HG02981 (cell line): ENCODE measurements around the gene FANCI.
A peak's percentile ranks its signal among the peaks of the same experiment; 100 is the strongest.
"Not testable (repeated sequence)": the region's sequence is repeated elsewhere in the genome, so short reads cannot be mapped to it uniquely, and the experiment has no call there.

Experiments
- ATAC-seq: cut with Tn5 transposase; IDR thresholded peaks from one replicate; pipeline ENCODE4 v1.9.1; 2021; ENCODE audit warnings: mild to moderate bottlenecking, moderate library complexity; ENCODE audit not compliant: unreplicated experiment

The FANCI gene

GRCh38 chr15:89221543-89221942 lies 22.2 kb upstream of the FANCI start, which contains the start of gene RLBP1:
Gene RLBP1 (minus strand): TSS chr15:89221579. CDS start chr15:89218975, 2,604 bp downstream.
- ATAC-seq: no peak

- no peak for ATAC-seq
These were observed 18.2 kb upstream of the FANCI start for GRCh38 chr15:89225588-89225987.

GRCh38 chr15:89226359-89227221 lies 17.2 kb upstream of the FANCI start:
- no peak for ATAC-seq

GRCh38 chr15:89227425-89227824 lies 16.4 kb upstream of the FANCI start:
- no peak for ATAC-seq

GRCh38 chr15:89230277-89230676 lies 13.5 kb upstream of the FANCI start:
- ATAC-seq: no peak

- ATAC-seq: no peak
These were observed 11.9 kb upstream of the FANCI start for GRCh38 chr15:89231832-89232231.

GRCh38 chr15:89239883-89240810 lies 3.6 kb upstream of the FANCI start:
- ATAC-seq: not testable (repeated sequence)

- no peak for ATAC-seq
These were observed 611 bp upstream of the FANCI start for GRCh38 chr15:89243046-89243690.

- peak; percentile 15 for ATAC-seq
These were observed 760 bp downstream of the FANCI start for GRCh38 chr15:89244574-89244903.

- no peak for ATAC-seq
These were observed 3.7 kb downstream of the FANCI start for GRCh38 chr15:89247446-89247845.

- no peak for ATAC-seq
These were observed 4.8 kb downstream of the FANCI start for GRCh38 chr15:89248584-89248983.

GRCh38 chr15:89250142-89250541 lies 6.4 kb downstream of the FANCI start:
- ATAC-seq: not testable (repeated sequence)

- ATAC-seq: not testable (repeated sequence)
These were observed 33.5 kb downstream of the FANCI start for GRCh38 chr15:89277281-89277680.

GRCh38 chr15:89278307-89278706 lies 34.5 kb downstream of the FANCI start:
- ATAC-seq: no peak

GRCh38 chr15:89282631-89283030 lies 38.9 kb downstream of the FANCI start:
- ATAC-seq: no peak

GRCh38 chr15:89283201-89283600 lies 39.4 kb downstream of the FANCI start:
- ATAC-seq: no peak

GRCh38 chr15:89291934-89292438 lies 48.2 kb downstream of the FANCI start:
- no peak for ATAC-seq

GRCh38 chr15:89293012-89293411 lies 49.2 kb downstream of the FANCI start:
- ATAC-seq: no peak

- ATAC-seq: no peak
These were observed 56.1 kb downstream of the FANCI start for GRCh38 chr15:89299896-89300295.

GRCh38 chr15:89301304-89302089 lies 57.7 kb downstream of the FANCI start:
- ATAC-seq: no peak
